Measurements from ENCODE around the gene EFCAB8.

DNA sequence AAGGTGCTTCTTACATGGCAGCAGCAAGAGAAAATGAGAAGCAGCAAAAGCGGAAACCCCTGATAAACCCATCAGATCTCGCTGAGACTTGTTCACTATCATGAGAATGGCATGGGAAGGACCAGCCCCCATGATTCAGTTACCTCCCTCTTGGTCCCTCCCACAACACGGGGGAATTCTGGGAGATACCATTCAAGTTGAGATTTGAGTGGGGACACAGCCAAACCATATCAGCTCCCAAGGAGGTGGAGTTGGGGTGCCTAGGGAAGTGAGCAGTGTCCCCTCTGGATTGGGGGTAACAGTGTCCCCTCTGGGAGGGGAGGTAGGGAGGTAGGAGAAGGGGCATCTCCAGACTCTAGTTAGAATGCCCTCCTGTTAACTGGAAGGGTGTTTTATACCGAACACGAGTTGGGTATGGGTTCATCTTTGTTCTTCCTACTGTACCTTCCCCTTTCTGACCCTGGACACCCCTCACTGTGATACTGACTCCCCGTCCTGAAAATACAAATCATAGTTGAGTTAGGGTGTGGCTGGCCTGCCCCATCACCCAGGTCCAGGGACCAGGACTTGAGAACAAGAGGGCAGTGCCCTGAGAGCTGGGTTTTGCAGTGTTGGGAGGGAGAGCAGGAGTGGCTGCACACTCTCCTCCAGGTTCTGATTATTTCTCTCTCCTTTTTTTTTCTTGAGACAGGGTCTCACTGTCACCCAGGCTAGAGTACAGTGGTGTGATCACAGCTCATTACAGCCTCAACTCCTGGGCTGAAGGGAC, 62.0 kb downstream of the EFCAB8 start:
- TF ChIP-seq, protein P1, sequence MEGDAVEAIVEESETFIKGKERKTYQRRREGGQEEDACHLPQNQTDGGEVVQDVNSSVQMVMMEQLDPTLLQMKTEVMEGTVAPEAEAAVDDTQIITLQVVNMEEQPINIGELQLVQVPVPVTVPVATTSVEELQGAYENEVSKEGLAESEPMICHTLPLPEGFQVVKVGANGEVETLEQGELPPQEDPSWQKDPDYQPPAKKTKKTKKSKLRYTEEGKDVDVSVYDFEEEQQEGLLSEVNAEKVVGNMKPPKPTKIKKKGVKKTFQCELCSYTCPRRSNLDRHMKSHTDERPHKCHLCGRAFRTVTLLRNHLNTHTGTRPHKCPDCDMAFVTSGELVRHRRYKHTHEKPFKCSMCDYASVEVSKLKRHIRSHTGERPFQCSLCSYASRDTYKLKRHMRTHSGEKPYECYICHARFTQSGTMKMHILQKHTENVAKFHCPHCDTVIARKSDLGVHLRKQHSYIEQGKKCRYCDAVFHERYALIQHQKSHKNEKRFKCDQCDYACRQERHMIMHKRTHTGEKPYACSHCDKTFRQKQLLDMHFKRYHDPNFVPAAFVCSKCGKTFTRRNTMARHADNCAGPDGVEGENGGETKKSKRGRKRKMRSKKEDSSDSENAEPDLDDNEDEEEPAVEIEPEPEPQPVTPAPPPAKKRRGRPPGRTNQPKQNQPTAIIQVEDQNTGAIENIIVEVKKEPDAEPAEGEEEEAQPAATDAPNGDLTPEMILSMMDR (IDR thresholded peaks at IDR 0.05; ENCODE audit: low read depth, low read length), result no peak
- no peak for TF ChIP-seq POLR2A (IDR thresholded peaks at IDR 0.05; ENCODE audit: extremely low read depth, insufficient read length)
- TF ChIP-seq MYC (IDR thresholded peaks at IDR 0.05; ENCODE audit: low read depth, low read length), result no peak

All from NB4 (cell line).